ENCODE data around the gene VPS37B. TPM values are rescaled to one million over a fixed set of nuclear protein-coding genes. Genes with fewer than 3 reads are reported as not detected.

VPS37B gene
- total RNA-seq, 1 donor from 2014 or later: 24.4 TPM

- no peaks in the 10 kb centered on the region for H3K27me3 Mint-ChIP-seq (ENCODE audit: low read depth)
- H3K27ac Mint-ChIP-seq (ENCODE audit: unreplicated experiment): no peak overlapping the region
- peaks cover 33% of the 10 kb centered on the region for H3K4me1 Mint-ChIP-seq (ENCODE audit: low read depth)
- H3K36me3 Mint-ChIP-seq (ENCODE audit: low read depth): peaks cover 21% of the 10 kb centered on the region
- TF ChIP-seq CTCF (IDR thresholded peaks at IDR 0.05): no peak
- no peak overlapping the region for H3K4me3 Mint-ChIP-seq (ENCODE audit: unreplicated experiment)
- H3K9me3 Mint-ChIP-seq (ENCODE audit: low read depth): no peaks in the 10 kb centered on the region
- DNase-seq (ENCODE audit: low spot score): no peak
These were observed 27.3 kb downstream of the VPS37B start for GRCh38 chr12:122868471-122869177.

GRCh38 chr12:122867691-122868461 lies 28.0 kb downstream of the VPS37B start:
- DNase-seq (ENCODE audit: low spot score): no peak
- Mint-ChIP-seq H3K27me3 (ENCODE audit: low read depth) (no peaks in the 10 kb centered on the region), H3K4me3 (ENCODE audit: unreplicated experiment) (no peak overlapping the region), H3K36me3 (ENCODE audit: low read depth) (peaks cover 21% of the 10 kb centered on the region), H3K4me1 (ENCODE audit: low read depth) (peaks cover 27% of the 10 kb centered on the region), H3K9me3 (ENCODE audit: low read depth) (no peaks in the 10 kb centered on the region), H3K27ac (ENCODE audit: unreplicated experiment) (no peak overlapping the region)
- TF ChIP-seq CTCF (IDR thresholded peaks at IDR 0.05): peak; percentile 18

- DNase-seq (ENCODE audit: low spot score): no peak
- Mint-ChIP-seq H3K27ac (ENCODE audit: unreplicated experiment) (no peak overlapping the region), H3K27me3 (ENCODE audit: low read depth) (no peaks in the 10 kb centered on the region), H3K4me3 (ENCODE audit: unreplicated experiment) (no peak overlapping the region), H3K4me1 (ENCODE audit: low read depth) (peaks cover 19% of the 10 kb centered on the region), H3K36me3 (ENCODE audit: low read depth) (peaks cover 21% of the 10 kb centered on the region), H3K9me3 (ENCODE audit: low read depth) (no peaks in the 10 kb centered on the region)
- no peak for TF ChIP-seq CTCF (IDR thresholded peaks at IDR 0.05)
These were observed 28.8 kb downstream of the VPS37B start for GRCh38 chr12:122866950-122867607.

- H3K4me3 Mint-ChIP-seq (ENCODE audit: unreplicated experiment): no peak overlapping the region
- H3K4me1 Mint-ChIP-seq (ENCODE audit: low read depth): peaks cover 12% of the 10 kb centered on the region
- H3K36me3 Mint-ChIP-seq (ENCODE audit: low read depth): peaks cover 21% of the 10 kb centered on the region
- no peak for DNase-seq (ENCODE audit: low spot score)
- no peak for TF ChIP-seq CTCF (IDR thresholded peaks at IDR 0.05)
- no peaks in the 10 kb centered on the region for H3K27me3 Mint-ChIP-seq (ENCODE audit: low read depth)
- no peaks in the 10 kb centered on the region for H3K9me3 Mint-ChIP-seq (ENCODE audit: low read depth)
- no peak overlapping the region for H3K27ac Mint-ChIP-seq (ENCODE audit: unreplicated experiment)
These were observed 29.5 kb downstream of the VPS37B start for GRCh38 chr12:122866379-122866778.
